LNCaP clone FGC (cell line): Measurements from ENCODE around the gene ATP8A2.

Experiments
- DNase-seq: peaks from one replicate; pipeline ENCODE4 v3.0.0-alpha.2; 2011; ENCODE audit warnings: low read depth
- H3K4me3 ChIP-seq: 2 replicates; pipeline ENCODE4 v1.5.1; 2011; ENCODE audit warnings: mild to moderate bottlenecking, low read depth, low read length, control low read depth
- TF ChIP-seq, protein P1 (sequence below): IDR thresholded peaks from 2 replicates; pipeline ENCODE4 v1.5.1; 2012; ENCODE audit warnings: mild to moderate bottlenecking; ENCODE audit not compliant: control insufficient read depth, insufficient read depth; ENCODE audit errors: extremely low read depth

The ATP8A2 gene

DNA sequence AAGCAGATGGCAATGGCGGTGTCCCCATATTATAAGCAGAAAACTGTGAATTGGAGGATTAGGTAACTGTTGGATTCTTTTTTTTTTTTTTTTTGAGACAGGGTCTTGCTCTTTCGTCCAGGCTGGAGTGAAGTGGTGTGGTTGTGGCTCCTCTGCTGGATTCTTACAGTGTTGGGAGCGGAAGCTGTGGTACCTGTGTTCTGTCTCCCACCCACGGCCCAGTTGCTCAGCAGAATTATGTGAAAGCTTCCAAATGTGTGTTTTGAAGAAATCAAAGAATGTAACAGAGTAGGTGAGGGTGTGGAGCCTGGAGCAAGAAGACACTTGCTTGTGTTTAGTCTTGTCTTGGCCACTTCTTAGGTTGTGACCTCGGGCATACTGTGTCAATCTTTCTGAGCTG lies 384.5 kb downstream of the ATP8A2 start:
- TF ChIP-seq, protein P1, sequence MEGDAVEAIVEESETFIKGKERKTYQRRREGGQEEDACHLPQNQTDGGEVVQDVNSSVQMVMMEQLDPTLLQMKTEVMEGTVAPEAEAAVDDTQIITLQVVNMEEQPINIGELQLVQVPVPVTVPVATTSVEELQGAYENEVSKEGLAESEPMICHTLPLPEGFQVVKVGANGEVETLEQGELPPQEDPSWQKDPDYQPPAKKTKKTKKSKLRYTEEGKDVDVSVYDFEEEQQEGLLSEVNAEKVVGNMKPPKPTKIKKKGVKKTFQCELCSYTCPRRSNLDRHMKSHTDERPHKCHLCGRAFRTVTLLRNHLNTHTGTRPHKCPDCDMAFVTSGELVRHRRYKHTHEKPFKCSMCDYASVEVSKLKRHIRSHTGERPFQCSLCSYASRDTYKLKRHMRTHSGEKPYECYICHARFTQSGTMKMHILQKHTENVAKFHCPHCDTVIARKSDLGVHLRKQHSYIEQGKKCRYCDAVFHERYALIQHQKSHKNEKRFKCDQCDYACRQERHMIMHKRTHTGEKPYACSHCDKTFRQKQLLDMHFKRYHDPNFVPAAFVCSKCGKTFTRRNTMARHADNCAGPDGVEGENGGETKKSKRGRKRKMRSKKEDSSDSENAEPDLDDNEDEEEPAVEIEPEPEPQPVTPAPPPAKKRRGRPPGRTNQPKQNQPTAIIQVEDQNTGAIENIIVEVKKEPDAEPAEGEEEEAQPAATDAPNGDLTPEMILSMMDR = no peak
- no peak for DNase-seq
- no peak overlapping the region for H3K4me3 ChIP-seq

DNA sequence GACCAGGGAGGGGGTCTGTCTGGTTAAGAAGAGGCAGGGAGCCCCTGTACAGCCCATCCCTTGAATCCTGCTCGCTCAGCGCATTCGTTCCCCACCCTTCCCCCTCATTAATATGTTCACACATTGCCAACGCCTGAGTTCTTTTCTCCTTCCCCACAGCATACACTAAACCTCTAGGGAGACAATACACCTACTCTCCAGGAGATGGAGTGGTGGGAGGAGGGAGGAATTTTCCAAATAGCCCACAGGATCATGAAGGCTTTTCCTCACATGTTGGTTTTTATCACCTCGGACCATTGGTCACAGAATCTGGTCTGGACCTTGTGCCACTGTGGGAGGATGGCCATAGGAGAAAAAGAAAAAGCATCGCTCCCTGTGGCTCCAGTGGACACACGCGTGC lies 385.1 kb downstream of the ATP8A2 start:
- no peak overlapping the region for H3K4me3 ChIP-seq
- TF ChIP-seq, protein P1 = no peak
- no peak for DNase-seq

DNA sequence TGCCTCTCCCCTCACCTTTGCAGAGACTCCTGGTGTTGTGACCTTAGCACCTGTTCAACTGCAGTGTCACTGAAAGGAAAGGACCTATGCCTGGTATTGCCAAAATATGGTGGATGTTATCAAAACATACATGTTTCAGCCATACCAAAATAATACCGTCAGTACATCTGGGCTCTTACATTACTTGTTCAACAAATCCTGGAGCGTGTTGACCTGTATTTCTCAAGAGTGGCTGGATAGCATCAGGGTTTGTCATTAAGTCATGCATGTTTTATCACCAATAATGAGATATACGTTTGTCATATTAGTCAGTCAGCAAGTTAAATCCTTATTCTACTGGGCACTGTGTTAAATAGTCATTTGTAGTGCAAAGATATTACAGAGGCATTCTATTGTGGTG lies 389.3 kb downstream of the ATP8A2 start:
- H3K4me3 ChIP-seq = no peak overlapping the region
- TF ChIP-seq, protein P1 = no peak
- no peak for DNase-seq

DNA sequence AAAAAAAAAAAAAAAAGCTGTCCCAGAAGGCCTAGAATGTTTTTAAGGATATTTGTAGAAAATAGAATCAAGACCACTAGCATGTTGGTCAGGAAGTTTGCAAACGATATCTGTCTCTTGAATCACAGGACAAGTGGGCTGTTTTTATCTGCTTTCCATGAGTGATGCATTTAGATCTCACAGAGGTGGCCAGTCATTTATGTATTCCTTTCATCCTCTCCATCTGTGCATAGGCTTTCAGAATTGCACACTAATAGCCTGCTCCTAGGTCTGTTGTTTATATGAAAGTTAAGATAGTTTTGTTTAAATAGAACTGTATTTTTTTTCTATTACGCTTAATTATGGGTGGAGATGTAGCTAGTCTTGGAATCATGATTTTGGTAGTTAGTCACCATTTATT lies 390.5 kb downstream of the ATP8A2 start:
- TF ChIP-seq, protein P1 = no peak
- no peak for DNase-seq
- no peak overlapping the region for H3K4me3 ChIP-seq

DNA sequence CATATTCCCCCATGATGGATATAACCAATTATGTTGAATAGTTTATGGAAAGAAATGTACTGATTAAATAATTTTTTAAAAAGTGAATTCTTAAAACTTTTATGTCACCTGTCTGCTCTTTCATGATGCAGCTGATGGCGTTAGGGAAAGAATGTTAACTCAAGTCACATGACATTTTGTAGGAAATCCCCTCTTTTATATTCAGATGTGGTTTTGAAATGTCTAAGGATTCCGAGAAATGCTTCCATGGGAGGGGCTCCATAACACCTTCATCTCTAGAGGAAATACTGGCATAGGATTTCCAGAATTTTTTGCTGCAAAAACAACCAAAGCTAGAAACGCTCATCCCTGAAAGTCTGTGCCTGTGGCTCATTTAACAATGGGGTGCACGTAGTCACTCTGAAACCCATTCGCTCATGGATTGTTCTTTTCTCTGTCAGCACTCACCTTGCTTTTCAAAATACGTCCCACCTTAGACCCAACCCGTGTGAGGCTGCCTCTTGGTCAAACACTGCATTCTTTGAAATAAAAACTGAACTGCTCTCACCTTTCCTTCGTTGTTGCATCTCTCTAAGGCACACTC lies 391.1 kb downstream of the ATP8A2 start:
- TF ChIP-seq, protein P1 = no peak

DNA sequence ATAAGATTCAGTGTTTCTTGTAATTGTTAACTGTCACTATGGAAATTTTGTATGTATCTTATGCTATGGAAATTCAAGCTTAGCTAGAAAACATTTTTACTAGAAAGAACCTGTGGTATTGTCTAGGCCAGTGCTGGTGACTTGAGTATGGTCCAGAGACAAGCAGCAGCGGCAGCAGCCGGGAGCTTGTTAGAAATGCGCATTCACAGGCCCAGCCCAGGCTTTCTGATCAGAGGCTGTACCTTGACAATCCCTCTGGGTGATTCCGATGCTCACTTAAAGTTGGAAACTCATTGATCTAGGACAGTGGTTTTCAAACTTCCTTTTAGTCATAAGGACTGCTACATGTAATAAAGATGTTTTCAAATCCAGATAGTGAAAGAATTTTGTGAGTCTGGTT lies 392.6 kb downstream of the ATP8A2 start:
- TF ChIP-seq, protein P1 = no peak
- DNase-seq = no peak
- H3K4me3 ChIP-seq = no peak overlapping the region

More for the DNA sequence above, 391.1 kb downstream of the ATP8A2 start:
- no peak for DNase-seq
- H3K4me3 ChIP-seq = no peak overlapping the region

DNA sequence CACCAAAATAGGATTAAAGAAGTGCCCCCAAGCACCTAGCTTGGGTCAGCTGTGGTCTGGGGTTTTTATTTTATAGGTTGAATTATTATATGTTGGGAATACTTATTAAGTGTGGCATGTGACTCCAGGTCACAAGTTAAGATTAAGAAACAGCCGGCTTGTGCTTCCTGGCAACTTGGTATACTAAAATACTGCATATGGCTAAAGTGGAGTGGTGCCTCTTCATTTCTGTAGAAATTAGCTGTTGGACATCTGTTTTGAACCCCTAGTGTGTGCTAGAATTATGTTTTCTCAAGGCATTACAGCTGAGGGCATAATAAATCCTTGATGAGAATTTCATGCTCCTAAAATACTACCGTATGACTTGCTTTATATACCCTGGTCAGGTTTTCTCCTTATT lies 393.5 kb downstream of the ATP8A2 start:
- no peak for DNase-seq
- TF ChIP-seq, protein P1 = no peak
- no peak overlapping the region for H3K4me3 ChIP-seq
